HEK293 (cell line): Measurements from ENCODE around the gene PSMD3.

Experiments
- CTCF ChIA-PET: fragments of 350-600 bp; formaldehyde crosslinking; extraction: SDS; loops from one replicate; lab custom pipeline; 2021; ENCODE audit warnings: antibody characterized with exemption; lab: Yijun Ruan, JAX
- POLR2A ChIA-PET: fragments of 300-600 bp; formaldehyde crosslinking; extraction: SDS; loops from one replicate; lab custom pipeline; 2020; ENCODE audit warnings: antibody characterized with exemption, inconsistent platforms; lab: Yijun Ruan, JAX
- H3K27ac ChIP-seq: fragments of 200-500 bp; sonication (Bioruptor generic); 2 replicates; pipeline ENCODE4 v1.5.1; 2014; ENCODE audit warnings: low read depth, low read length, control low read depth, inconsistent platforms; ENCODE audit errors: extremely low read depth
- H3K36me3 ChIP-seq, 2 experiments: fragments of 200-500 bp in 1 of 2; sonication (Bioruptor generic) in 1 of 2; 1 replicate in 1 of 2; 2 replicates in 1 of 2; pipeline ENCODE4 v1.5.1; 2014 to 2017; ENCODE audit warnings: inconsistent platforms in 2 of 2, low read length in 2 of 2; ENCODE audit not compliant: control insufficient read depth in 2 of 2, insufficient read depth in 1 of 2
- H3K4me1 ChIP-seq: fragments of 200-500 bp; sonication (Bioruptor generic); 2 replicates; pipeline ENCODE4 v1.5.1; 2014; ENCODE audit warnings: mild to moderate bottlenecking, low read length, inconsistent platforms; ENCODE audit not compliant: control insufficient read depth, insufficient read depth
- H3K4me3 ChIP-seq: 2 replicates; pipeline ENCODE4 v1.5.1; 2011; ENCODE audit warnings: low read depth, mild to moderate bottlenecking, control low read depth, low read length, moderate library complexity
- H3K9me3 ChIP-seq: fragments of 200-500 bp; sonication (Bioruptor generic); 2 replicates; pipeline ENCODE4 v1.5.1; 2014; ENCODE audit warnings: low read depth, low read length, inconsistent platforms; ENCODE audit not compliant: control insufficient read depth, insufficient read depth
- GLIS1 ChIP-seq: fragments of 450-650 bp; formaldehyde crosslinking; IDR thresholded peaks from 2 replicates; pipeline ENCODE4 v1.5.1; 2016; ENCODE audit warnings: missing biosample characterization, missing genetic modification characterization
- GLIS2 ChIP-seq: fragments of 450-650 bp; formaldehyde crosslinking; IDR thresholded peaks from 2 replicates; pipeline ENCODE4 v1.5.1; 2016; ENCODE audit warnings: missing biosample characterization, missing genetic modification characterization
- IKZF3 ChIP-seq: fragments of 450-650 bp; IDR thresholded peaks from 2 replicates; pipeline ENCODE4 v1.5.0; 2018; ENCODE audit warnings: missing biosample characterization, mild to moderate bottlenecking, missing genetic modification characterization, moderate library complexity
- KLF1 ChIP-seq: fragments of 450-650 bp; formaldehyde crosslinking; IDR thresholded peaks from 2 replicates; pipeline ENCODE4 v1.5.1; 2016; ENCODE audit warnings: missing biosample characterization, missing genetic modification characterization
- KLF17 ChIP-seq: fragments of 450-650 bp; formaldehyde crosslinking; IDR thresholded peaks from 2 replicates; pipeline ENCODE4 v1.5.1; 2016; ENCODE audit warnings: missing biosample characterization, missing genetic modification characterization
- KLF9 ChIP-seq: fragments of 450-650 bp; formaldehyde crosslinking; IDR thresholded peaks from 2 replicates; pipeline ENCODE4 v1.5.1; 2016; ENCODE audit warnings: missing biosample characterization, missing genetic modification characterization, low read depth
- PBX3 ChIP-seq: sonication (generic); formaldehyde crosslinking; IDR thresholded peaks from 2 replicates; pipeline ENCODE4 v1.8.1; 2022; ENCODE audit warnings: mild to moderate bottlenecking, moderate library complexity, missing genetic modification reagents
- PRDM1 ChIP-seq: fragments of 450-650 bp; formaldehyde crosslinking; IDR thresholded peaks from 2 replicates; pipeline ENCODE4; 2016; ENCODE audit warnings: missing biosample characterization, missing genetic modification characterization
- PRDM10 ChIP-seq: fragments of 450-650 bp; formaldehyde crosslinking; IDR thresholded peaks from 2 replicates; pipeline ENCODE4 v1.5.1; 2016; ENCODE audit warnings: missing biosample characterization, missing genetic modification characterization
- ZBTB17 ChIP-seq: fragments of 450-650 bp; formaldehyde crosslinking; IDR thresholded peaks from 2 replicates; pipeline ENCODE4 v1.5.1; 2016; ENCODE audit warnings: missing biosample characterization, missing genetic modification characterization
- ZBTB49 ChIP-seq: fragments of 450-650 bp; formaldehyde crosslinking; IDR thresholded peaks from 2 replicates; pipeline ENCODE4 v1.5.1; 2016; ENCODE audit warnings: missing biosample characterization, missing genetic modification characterization, low read depth
- ZBTB7A ChIP-seq: fragments of 450-650 bp; formaldehyde crosslinking; IDR thresholded peaks from 2 replicates; pipeline ENCODE4 v1.5.1; 2016; ENCODE audit warnings: low read depth, missing biosample characterization, missing genetic modification characterization
- ZNF292 ChIP-seq: fragments of 450-650 bp; formaldehyde crosslinking; IDR thresholded peaks from 2 replicates; pipeline ENCODE4 v1.5.1; 2016; ENCODE audit warnings: low read depth, missing biosample characterization, missing genetic modification characterization, borderline replicate concordance
- ZNF341 ChIP-seq: fragments of 450-650 bp; formaldehyde crosslinking; IDR thresholded peaks from 2 replicates; pipeline ENCODE4; 2016; ENCODE audit warnings: low read depth, missing biosample characterization, missing genetic modification characterization
- ZNF362 ChIP-seq: fragments of 450-650 bp; formaldehyde crosslinking; IDR thresholded peaks from 2 replicates; pipeline ENCODE4 v1.5.1; 2016; ENCODE audit warnings: missing biosample characterization, missing genetic modification characterization
- ZNF704 ChIP-seq: fragments of 450-650 bp; formaldehyde crosslinking; IDR thresholded peaks from 2 replicates; pipeline ENCODE4 v1.5.1; 2016; ENCODE audit warnings: missing biosample characterization, missing genetic modification characterization

The PSMD3 gene

GRCh38 chr17:40022497-40022896 is 41.9 kb downstream of the PSMD3 start:
- TF ChIP-seq GLIS2 (tag by site-specific recombination) (0 out of 2 replicates have a peak, but pooled peaks have one; percentile 28), ZNF704 (tag by site-specific recombination) (no peak), PBX3 (CRISPR knock-in tag) (no peak), ZNF362 (tag by site-specific recombination) (no peak), ZBTB49 (tag by site-specific recombination) (no peak), ZNF292 (tag by site-specific recombination) (no peak), ZBTB7A (tag by site-specific recombination) (no peak)
- H3K4me1 ChIP-seq, result peaks cover 16% of the 10 kb centered on the region
- H3K9me3 ChIP-seq, result no peaks in the 10 kb centered on the region
- ChIA-PET CTCF (interaction anchor here (0.5 to 11.2 kb wide), 6 partner anchors 10 to 212 kb away, joined by 3 to 268 read pairs (median 8); partner anchors contain the start of gene CSF3), POLR2A (no interaction called here)
- no peak overlapping the region for H3K4me3 ChIP-seq
- H3K27ac ChIP-seq, result 0 out of 2 replicates have a peak overlapping the region, but pooled peaks have one; percentile 16
- H3K36me3 ChIP-seq, result peaks cover 26 to 90% of the 10 kb centered on the region in 2 experiments

- no peaks in the 10 kb centered on the region for H3K9me3 ChIP-seq
- ChIA-PET POLR2A (interaction anchor here (1.3 kb wide), 1 partner anchor 7 kb away, joined by 4 read pairs; the partner anchor contains the start of gene CSF3), CTCF (interaction anchor here (0.5 to 11.2 kb wide), 5 partner anchors 11 to 211 kb away, joined by 3 to 268 read pairs (median 7); partner anchors contain the start of gene CSF3)
- TF ChIP-seq ZBTB17 (tag by site-specific recombination), result no peak
- TF ChIP-seq ZNF341 (tag by site-specific recombination), result 0 out of 2 replicates have a peak, but pooled peaks have one; percentile 29
- H3K36me3 ChIP-seq, result peaks cover 26 to 93% of the 10 kb centered on the region in 2 experiments
- H3K27ac ChIP-seq, result peak overlapping the region; percentile 53; the same call in 1 of the 2 replicates
- peaks cover 16% of the 10 kb centered on the region for H3K4me1 ChIP-seq
- H3K4me3 ChIP-seq, result no peak overlapping the region
Observed at GRCh38 chr17:40022961-40023541, 42.4 kb downstream of the PSMD3 start.

- CTCF ChIA-PET, result interaction anchor here (0.6 to 11.2 kb wide), 8 partner anchors 12 to 328 kb away, joined by 3 to 268 read pairs (median 5); partner anchors contain the start of genes CSF3 and MED24
- peaks cover 32 to 93% of the 10 kb centered on the region in 2 experiments for H3K36me3 ChIP-seq
- TF ChIP-seq IKZF3 (tag by site-specific recombination) (0 out of 2 replicates have a peak, but pooled peaks have one; percentile 53), PRDM1 (peak; percentile 75), GLIS1 (peak; percentile 47; the same call in 1 of the 2 replicates), KLF9 (no peak), PRDM10 (tag by site-specific recombination) (0 out of 2 replicates have a peak, but pooled peaks have one; percentile 58), KLF1 (tag by site-specific recombination) (peak; percentile 82), KLF17 (0 out of 2 replicates have a peak, but pooled peaks have one; percentile 17)
Observed at GRCh38 chr17:40023590-40024292, 43.1 kb downstream of the PSMD3 start.

More at GRCh38 chr17:40023590-40024292, 43.1 kb downstream of the PSMD3 start:
- no peak overlapping the region for H3K4me3 ChIP-seq
- POLR2A ChIA-PET, result interaction anchor here (1.3 kb wide), 1 partner anchor 8 kb away, joined by 4 read pairs; the partner anchor contains the start of gene CSF3
- peaks cover 16% of the 10 kb centered on the region for H3K4me1 ChIP-seq
- H3K9me3 ChIP-seq, result no peaks in the 10 kb centered on the region
- peak overlapping the region; percentile 53 for H3K27ac ChIP-seq
